HG02678 (cell line): ENCODE measurements around the gene CCDC102A.
"Not testable (repeated sequence)": the region's sequence is repeated elsewhere in the genome, so short reads cannot be mapped to it uniquely, and the experiment has no call there.

ENCODE experiments used
- ATAC-seq: cut with Tn5 transposase; IDR thresholded peaks from one replicate; pipeline ENCODE4 v1.9.1; 2021; ENCODE audit warnings: mild to moderate bottlenecking, moderate library complexity; ENCODE audit not compliant: unreplicated experiment

Gene CCDC102A

DNA sequence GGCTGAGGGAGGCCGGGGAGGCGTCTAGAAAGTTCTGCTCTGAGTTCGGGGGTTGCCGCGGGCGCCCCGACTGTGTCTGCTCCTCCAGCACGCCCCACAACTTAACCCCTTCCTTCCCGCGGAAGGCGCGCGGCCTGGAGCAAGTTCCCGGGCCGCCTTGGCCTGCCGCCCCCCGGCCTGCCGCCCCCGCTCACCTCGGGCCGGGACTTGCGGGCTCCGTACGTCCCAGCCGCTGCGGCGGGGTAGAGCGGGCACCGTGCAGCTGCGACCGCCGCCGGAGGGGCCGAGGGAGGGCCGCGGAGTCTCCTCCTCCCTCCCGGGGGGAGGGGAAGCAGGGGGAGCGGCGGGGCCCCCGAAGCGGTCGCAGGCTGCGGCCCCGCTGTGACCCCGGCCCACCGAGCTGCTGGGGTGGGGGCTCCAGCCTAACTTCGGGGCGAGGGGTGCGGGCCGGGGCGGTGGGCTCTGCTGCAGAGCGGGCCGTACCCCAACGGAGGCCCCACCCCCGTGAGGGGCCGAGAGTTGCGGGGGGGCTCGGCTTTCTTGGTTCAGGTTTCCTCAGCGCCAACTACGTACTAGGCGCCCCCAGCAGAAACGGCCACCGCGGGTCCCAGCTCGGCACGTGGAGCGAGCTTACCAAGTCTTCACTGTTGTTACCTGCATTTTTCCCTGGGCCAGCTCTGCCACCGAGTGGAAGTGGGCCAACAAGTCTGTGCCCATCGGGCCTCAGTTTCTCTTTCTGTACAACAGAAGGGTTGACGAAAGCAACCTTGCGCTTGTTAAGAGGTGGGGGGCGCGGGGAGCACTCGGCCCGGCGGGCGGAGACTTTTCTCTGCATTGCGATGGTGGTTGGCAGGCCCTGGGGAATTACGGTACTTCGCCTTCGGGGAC, at the start of gene CCDC102A:
CCDC102A (minus strand) TSS at position 266 of the 888 bp plus-strand sequence. CDS start 7,394 bp downstream, outside the sequence.
- ATAC-seq = peak; percentile 27

DNA sequence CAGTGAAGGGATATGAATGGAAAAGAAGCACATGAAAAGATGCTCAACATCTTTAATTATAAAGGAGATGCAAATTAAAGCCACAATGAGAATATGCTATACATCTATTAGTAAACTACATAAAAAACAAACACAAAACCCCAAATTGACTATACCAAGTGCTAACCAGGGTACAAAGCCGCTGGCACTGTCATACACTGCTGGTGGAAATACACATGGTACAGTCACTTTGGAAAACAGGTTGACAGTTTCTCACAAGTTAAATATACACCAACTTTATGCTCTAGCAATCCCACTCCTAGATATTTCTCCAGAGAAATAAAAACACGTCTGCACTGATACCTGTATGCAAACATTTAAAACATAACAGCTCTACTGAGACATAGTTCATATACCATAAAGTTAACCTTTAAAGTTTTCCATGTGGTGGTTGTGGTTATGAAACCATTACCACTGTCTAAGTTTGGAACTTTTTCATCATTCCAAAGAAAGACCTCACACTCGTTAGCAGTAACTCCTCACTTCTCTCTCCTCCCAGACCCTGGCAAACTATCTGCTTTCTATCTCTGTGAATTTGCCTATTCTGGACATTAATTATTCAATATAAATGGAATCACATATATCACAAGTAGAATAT, 48.8 kb upstream of the CCDC102A start:
- no peak for ATAC-seq

DNA sequence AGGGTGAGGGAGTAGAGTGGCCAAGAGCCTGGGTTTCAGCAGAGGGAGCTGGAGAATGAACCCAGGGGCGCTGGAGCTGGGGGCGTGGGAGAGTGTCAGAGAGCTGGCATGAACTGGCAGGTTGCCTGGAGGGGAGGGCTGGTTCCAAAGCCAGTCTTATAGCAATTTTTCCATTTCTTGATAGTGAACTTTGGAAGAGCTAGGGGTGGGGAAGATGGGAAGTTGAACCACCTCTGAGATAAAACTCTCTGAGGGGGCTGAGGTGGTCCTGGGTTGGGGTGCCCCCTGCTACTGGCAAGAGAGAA, 42.9 kb upstream of the CCDC102A start:
- no peak for ATAC-seq

DNA sequence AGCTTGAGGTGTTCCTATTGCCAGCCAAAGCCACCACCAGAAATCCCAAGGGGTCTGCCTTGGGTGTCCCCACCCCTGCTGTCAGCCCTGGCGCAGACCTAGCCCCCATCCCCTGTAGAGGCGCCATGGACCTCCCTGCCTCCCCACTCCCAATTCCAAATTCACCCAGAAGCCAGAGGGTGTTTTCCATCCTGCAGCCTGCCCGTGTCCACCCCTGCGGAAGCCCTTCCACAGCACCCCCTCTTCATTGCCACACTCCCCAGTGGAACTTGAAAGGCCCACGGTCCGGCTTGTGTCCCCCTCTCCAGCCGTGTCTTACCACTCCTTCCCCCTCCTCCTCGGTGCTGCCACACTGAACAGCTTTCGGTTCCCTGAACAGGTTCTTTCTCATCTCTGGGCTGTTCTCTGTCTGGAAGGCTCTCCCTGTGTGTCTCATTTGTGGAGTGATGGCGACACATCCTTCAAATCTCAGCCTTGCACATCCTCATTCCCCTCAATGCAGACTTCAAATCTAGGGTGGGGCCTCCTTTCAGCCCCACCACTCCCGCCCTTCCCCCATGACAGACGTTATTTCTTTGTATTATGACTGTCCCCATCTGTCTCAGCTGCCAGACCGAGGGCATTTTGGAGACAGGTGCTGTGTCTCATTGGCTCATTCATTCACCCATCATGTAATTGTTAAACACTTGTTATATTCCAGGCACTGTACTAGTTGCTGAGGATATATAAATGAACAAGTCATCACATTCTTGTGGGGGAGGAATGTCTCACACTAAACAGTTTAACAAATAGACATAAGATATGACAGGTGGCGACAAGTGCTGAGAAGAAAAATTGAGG, 42.4 kb upstream of the CCDC102A start:
- ATAC-seq = no peak

DNA sequence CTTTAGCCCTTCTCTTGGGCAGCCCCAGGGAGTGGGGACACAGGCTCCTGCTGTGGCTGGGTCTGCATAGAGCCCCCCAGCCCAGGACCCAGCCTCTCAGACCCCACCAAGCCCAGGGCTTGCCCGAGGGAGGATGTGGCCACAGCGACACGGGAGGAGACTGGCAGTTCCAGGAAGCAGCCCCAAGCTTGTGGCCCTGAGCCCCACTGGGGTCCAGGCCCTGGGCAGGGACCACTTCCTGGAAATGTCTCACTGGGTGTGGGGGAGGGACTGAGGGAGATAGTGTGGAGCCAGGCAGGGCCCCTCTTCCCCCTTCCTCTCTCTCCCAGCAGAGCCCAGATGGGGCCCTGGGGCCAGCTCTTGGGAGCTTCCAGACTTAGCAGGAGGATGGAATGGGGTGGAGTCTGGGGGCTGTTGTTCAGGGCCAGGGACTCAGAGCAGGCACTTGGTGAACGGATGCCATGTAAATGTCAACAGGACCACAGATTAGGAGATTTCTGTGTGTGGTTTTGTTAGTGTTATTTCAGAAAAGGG, 41.4 kb upstream of the CCDC102A start:
- ATAC-seq = no peak

DNA sequence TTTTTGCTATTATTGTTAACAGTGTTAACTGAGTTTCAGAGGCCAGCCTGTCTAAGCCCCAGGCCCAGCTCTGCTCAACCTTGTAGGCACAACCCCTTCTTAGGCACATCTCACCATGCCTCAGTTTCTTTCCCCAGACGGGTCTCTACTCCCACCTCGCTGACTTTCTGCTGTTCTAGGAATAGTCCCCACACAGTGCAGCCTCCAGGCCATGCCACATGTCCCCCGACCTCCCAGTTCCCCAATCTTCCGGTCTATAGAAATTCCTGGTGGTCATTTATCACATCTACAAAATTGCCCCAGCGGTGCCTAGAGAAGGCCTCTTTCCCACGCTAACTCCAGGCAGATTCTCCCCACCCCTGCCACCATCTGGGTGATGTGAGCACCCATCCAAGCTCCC, 40.8 kb upstream of the CCDC102A start:
- no peak for ATAC-seq

DNA sequence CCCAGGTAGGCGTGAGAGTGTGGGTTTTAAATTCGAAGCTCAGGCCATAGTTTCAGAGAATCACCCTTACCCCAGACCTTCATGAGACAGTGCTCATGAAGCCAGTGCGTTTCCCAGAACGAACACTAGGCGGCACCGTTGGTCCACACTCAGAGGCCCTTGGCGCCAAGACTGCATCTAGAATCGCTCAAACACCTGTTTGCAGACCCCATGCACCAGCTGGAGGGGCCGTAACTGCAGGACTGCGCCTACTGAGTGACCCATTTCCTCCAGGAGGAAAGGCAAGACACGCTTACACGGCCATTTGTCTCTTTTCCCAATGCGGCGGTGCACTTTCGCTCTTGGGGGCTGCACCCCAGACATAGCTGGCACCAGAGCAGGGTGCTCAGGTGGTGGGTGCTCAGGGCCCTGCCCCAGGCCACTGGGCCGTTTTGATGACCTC, 40.1 kb upstream of the CCDC102A start:
- ATAC-seq = peak; percentile 69

DNA sequence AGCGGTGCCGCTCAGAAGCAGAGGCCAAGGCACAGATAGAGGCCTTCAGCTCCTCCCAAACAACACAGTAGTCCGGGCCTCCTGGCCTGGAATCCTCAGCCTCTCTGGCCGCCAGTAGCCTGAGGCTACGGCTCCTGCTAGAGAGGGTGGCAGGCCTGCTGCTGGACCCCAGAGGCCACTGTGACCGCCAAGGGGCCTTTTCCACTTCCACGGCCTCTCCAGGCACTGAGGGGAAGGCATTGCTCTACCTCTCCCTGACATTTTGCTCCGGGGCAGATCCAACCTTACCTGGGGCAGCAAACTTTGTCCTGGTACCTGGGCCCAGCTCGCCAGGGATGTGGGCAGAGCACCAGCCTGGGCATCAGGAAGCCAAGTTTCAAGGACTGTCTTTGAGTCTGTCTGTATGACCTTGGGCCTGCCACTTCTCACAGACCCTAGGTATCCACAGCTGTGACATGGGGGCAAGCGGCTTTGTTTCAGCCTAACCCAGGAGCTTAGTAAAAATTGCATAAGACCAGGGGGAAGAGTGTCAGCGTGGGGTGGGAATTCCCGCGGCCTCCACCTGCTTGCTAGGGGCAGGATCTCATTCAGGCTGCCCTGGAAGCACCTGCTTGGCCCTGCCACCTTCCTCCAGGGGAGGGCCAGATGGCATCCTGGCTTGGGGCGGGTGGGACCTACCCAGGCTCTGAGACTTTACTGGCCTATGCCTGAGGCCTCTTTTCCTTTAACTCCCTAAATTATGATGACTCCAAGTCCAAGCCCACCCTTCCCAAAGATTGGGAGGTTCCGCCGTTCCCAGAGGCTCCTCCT, 39.3 kb upstream of the CCDC102A start:
- ATAC-seq = no peak

DNA sequence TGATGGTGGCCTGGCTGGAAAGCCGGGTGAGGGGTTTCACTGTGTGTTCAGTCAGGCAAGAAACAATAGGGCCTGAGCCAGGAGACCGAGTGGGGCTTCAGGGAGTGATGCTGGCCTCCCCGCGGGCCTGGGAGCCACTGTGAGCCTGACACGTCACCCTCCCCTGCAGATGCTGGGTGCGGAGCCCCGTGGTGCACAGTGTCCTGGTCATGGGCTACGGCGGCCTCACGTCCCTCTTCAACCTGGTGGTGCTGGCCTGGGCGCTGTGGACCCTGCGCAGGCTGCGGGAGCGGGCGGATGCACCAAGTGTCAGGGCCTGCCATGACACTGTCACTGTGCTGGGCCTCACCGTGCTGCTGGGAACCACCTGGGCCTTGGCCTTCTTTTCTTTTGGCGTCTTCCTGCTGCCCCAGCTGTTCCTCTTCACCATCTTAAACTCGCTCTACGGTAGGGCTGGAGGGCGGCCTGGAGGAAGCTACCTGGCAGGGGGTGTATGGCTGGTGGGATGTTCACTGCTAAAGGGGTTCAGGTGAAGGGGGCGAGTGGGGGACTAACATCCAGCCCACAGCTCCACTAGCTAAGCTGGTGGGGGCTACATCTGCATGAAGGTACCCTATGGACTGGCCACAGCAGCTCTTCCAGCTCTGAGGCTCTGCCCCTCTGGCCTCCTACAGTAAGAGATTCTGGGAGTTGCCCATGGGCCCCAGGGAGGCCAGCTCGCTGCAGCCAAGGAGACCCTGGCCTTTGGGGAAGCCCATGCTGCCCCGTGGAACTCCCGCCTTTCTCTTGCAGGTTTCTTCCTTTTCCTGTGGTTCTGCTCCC, 38.5 kb upstream of the CCDC102A start:
- no peak for ATAC-seq

DNA sequence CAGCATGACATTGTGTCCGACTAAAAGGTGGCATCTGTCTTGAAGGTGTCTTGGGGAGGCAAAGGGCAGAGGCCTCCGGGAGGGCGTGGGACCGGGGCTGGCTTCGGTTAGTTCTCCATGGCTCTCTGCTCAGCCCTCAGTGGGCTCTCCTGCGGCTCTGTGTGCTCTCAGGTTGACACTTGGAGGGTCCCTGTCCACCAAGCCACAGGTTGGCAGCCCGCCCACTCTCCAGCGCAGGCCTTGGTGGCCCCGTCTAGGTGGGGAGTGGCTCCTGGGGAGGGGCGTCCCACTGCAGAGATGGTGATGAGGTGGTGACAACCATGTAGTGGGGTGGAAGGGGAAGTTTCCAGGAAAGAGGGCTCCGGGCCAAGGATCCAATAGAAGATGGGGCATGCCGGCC, 37.7 kb upstream of the CCDC102A start:
- ATAC-seq = no peak

DNA sequence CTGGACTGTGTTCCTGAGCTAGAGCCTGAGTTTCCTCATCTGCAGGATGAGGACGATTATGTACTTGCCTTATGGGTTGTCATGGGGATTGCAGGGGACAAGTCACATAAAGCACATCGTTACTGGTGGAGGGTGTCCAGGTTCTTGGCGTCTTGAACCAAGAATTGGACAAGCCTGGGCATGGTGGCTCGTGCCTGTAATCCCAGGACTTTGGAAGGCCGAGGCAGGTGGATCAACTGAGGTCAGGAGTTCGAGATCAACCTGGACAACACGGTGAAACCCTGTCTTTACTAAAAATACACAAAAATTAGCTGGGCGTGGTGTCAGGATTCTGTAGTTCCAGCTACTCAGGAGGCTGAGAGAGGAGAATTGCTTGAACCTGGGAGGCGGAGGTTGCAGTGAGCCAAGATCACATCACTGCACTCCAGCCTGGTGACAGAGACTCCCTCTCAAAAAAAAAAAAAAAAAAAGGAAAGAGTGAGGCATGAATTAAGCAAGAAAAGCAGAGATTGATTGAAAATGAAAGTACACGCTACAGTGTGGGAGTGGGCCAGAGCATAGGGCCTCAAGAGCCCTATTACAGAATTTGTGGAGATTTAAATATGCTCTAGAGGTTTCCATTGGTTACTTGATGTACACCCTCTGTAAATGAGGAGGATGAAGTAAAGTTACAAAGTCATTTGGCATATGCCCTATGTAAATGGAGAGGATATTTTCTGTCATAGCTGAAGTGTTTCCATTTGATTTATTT, 36.8 kb upstream of the CCDC102A start:
- ATAC-seq = no peak

DNA sequence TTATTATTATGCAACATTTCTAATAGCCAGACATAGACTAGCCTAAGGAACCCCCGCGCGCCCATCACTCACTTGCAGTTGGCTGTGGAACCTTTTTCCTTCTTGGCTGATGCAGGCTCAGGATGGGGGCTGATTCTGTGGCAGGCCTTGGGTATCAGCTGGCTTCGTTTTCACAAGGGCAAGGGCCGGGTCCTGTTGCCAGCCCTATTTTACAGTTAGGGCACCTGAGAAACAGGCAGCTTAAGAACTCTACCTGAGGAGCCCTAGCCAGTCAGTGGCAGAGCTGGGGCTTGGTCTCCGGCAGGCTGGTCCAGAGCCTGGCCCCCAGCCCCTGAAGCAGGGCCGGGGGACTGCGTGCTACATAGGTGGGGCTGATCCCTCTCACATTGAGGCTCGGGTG, 34.7 kb upstream of the CCDC102A start:
- ATAC-seq = no peak

DNA sequence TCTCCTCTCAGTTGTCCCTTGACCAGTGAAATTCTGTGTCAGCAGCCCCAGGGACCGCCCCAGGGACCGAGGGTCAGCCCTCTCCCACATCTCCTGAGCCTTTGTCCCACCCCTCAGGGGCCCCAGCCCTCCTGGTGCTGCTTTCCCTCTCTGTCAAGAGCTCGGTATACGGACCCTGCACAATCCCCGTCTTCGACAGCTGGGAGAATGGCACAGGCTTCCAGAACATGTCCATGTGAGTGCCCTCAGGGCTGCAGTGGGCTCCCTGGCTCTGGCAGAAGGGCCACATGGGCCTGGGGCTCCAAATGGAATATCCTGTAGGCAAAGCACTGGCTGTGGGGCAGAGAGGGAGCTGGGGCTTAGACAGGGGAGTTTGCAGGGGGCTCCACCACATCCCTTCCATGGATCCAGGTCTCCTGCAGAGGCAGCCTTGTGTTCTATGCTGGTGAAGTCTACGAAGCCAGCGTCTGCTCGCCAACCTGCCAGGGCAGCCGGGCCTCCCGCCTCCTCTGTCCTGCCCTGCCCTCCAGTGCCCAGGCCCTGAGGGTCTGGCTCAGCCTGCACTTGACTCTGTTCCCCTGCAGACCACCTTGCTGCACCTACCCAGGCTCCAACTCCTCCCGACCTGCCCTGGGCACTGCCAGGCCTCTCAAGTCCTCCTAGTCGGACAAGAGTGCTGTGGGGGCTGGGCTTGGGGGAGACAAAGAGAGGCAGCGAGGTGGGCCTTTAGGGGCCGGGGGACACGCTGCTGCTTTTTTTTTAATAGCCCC, 34.1 kb upstream of the CCDC102A start:
- no peak for ATAC-seq

DNA sequence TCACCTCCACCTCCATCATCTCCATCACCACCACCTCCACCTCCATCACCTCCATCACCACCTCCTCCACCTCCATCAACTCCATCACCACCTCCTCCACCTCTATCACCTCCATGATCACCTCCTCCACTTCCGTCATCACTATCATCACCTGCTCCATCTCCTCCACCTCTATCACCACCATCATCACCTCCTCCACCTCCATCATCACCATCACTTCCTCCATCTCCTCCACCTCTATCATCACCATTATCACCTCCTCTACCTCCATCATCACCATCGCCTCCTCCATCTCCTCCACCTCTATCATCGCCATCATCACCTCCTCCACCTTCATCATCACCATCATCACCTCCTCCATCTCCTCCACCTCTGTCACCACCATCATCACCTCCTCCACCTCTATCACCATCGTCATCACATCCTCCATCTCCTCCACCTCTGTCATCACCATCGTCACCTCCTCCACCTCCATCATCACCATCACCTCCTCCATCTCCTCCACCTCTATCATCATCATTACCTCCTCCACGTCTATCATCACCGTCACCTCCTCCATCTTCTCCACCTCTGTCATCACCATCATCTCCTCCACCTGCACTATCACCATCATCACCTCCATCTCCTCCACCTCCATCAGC, 33.1 kb upstream of the CCDC102A start:
- no peak for ATAC-seq

DNA sequence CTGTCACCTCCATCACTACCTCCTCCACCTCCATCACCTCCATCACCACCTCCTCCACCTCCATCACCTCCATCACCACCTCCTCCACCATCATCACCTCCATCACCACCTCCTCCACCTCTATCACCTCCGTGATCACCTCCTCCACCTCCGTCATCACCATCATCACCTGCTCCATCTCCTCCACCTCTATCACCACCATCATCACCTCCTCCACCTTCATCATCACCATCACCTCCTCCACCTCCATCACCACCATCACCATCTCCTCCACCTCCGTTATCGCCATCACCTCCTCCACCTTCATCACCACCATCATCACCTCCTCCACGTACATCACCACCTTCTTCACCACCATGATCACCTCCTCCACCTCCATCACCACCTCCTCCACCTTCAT, 32.4 kb upstream of the CCDC102A start:
- ATAC-seq = not testable (repeated sequence)

DNA sequence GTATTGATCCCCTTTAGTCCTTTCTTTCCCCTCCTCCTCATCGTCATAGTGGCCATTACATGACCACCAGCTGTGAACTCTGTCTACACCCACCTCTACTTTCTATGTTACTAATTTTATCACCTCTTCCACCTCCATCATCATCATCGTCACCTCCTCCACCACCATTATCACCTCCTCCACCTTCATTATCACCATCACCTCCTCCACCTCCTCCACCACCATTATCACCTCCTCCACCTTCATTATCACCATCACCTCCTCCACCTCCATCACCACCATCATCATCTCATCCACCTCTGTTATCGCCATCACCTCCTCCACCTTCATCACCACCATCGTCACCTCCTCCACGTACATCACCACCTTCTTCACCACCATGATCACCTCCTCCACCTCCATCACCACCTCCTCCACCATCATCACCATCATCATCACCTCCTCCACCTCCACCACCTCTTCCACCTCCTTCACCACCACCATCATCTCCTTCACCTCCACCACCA, 31.9 kb upstream of the CCDC102A start:
- ATAC-seq = no peak

DNA sequence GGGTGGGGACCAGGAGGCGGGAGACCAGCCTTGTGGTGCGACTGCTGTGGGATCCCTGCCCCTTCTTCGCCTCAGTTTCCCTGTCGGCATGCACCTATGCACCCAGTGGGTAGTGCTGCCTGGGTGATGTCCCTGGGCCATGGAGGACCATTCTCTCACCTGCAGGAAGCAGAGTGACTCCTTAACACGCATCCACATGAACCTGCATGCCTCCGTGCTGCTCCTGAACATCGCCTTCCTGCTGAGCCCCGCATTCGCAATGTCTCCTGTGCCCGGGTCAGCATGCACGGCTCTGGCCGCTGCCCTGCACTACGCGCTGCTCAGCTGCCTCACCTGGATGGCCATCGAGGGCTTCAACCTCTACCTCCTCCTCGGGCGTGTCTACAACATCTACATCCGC, 31.3 kb upstream of the CCDC102A start:
- ATAC-seq = no peak
